ACC112 (cell line): ENCODE measurements around the gene SMAD7.
"Not testable (repeated sequence)": the region's sequence is repeated elsewhere in the genome, so short reads cannot be mapped to it uniquely, and the experiment has no call there.

Source experiments
- H2AFZ ChIP-seq: fragments of 200-600 bp; sonication (generic); one replicate; pipeline ENCODE4 v1.6.0; 2017; ENCODE audit warnings: antibody characterized with exemption, low read length; ENCODE audit not compliant: unreplicated experiment
- H3K27ac ChIP-seq: fragments of 200-600 bp; sonication (generic); 2 replicates; pipeline ENCODE4 v1.5.1; 2014; ENCODE audit warnings: low read depth, mild to moderate bottlenecking, antibody characterized with exemption, low read length, moderate library complexity
- H3K27me3 ChIP-seq: fragments of 200-600 bp; sonication (generic); 2 replicates; pipeline ENCODE4 v1.6.1; 2014; ENCODE audit warnings: mild to moderate bottlenecking, antibody characterized with exemption, low read length, moderate library complexity, mixed read lengths; ENCODE audit not compliant: insufficient read depth
- H3K36me3 ChIP-seq: fragments of 200-600 bp; sonication (generic); 2 replicates; pipeline ENCODE4 v1.6.1; 2016; ENCODE audit warnings: mild to moderate bottlenecking, antibody characterized with exemption, low read length, moderate library complexity, mixed read lengths; ENCODE audit not compliant: insufficient read depth
- H3K4me1 ChIP-seq: fragments of 200-600 bp; sonication (generic); one replicate; pipeline ENCODE4 v1.6.1; 2016; ENCODE audit warnings: low read length, mixed read lengths; ENCODE audit not compliant: insufficient read depth, unreplicated experiment, control insufficient read depth
- H3K4me3 ChIP-seq: fragments of 200-600 bp; sonication (generic); 2 replicates; pipeline ENCODE4 v1.5.1; 2014; ENCODE audit warnings: mild to moderate bottlenecking, low read depth, low read length
- H3K79me2 ChIP-seq: fragments of 200-600 bp; sonication (generic); one replicate; pipeline ENCODE4 v1.6.0; 2016; ENCODE audit warnings: low read length; ENCODE audit not compliant: control insufficient read depth, unreplicated experiment, insufficient read depth

Gene SMAD7

GRCh38 chr18:48874701-48875162, 76.0 kb downstream of the SMAD7 start:
- no peaks in the 10 kb centered on the region for H3K36me3 ChIP-seq
- H3K79me2 ChIP-seq = no peaks in the 10 kb centered on the region
- no peak overlapping the region for H3K27ac ChIP-seq
- peaks cover 29% of the 10 kb centered on the region for H3K4me1 ChIP-seq
- H3K4me3 ChIP-seq = no peak overlapping the region
- no peaks in the 10 kb centered on the region for H3K27me3 ChIP-seq
- H2AFZ ChIP-seq = no peak overlapping the region

- Histone ChIP-seq H3K36me3 (no peaks in the 10 kb centered on the region), H3K4me1 (peaks cover 29% of the 10 kb centered on the region), H3K79me2 (no peaks in the 10 kb centered on the region), H3K27me3 (no peaks in the 10 kb centered on the region), H3K4me3 (no peak overlapping the region), H3K27ac (no peak overlapping the region), H2AFZ (no peak overlapping the region)
Measured at GRCh38 chr18:48874233-48874632, 76.5 kb downstream of the SMAD7 start.

- peak overlapping the region; percentile 30; the same call in 1 of the 2 replicates for H3K4me3 ChIP-seq
- no peaks in the 10 kb centered on the region for H3K27me3 ChIP-seq
- H2AFZ ChIP-seq = peak overlapping the region; percentile 10
- peaks cover 20% of the 10 kb centered on the region for H3K4me1 ChIP-seq
- H3K36me3 ChIP-seq = no peaks in the 10 kb centered on the region
- no peaks in the 10 kb centered on the region for H3K79me2 ChIP-seq
- H3K27ac ChIP-seq = peak overlapping the region; percentile 82
Measured at GRCh38 chr18:48872234-48873145, 78.3 kb downstream of the SMAD7 start.

GRCh38 chr18:48871391-48872166, 79.2 kb downstream of the SMAD7 start:
- Histone ChIP-seq H2AFZ (no peak overlapping the region), H3K4me1 (peaks cover 20% of the 10 kb centered on the region), H3K36me3 (no peaks in the 10 kb centered on the region)

GRCh38 chr18:48870926-48871325, 79.8 kb downstream of the SMAD7 start:
- H3K4me1 ChIP-seq = peaks cover 20% of the 10 kb centered on the region

More at GRCh38 chr18:48871391-48872166, 79.2 kb downstream of the SMAD7 start:
- no peak overlapping the region for H3K27ac ChIP-seq
- no peak overlapping the region for H3K4me3 ChIP-seq
- H3K27me3 ChIP-seq = no peaks in the 10 kb centered on the region
- no peaks in the 10 kb centered on the region for H3K79me2 ChIP-seq

More at GRCh38 chr18:48870926-48871325, 79.8 kb downstream of the SMAD7 start:
- H3K36me3 ChIP-seq, H3K79me2 ChIP-seq, H3K27ac ChIP-seq, H2AFZ ChIP-seq, H3K4me3 ChIP-seq, H3K27me3 ChIP-seq: not testable (repeated sequence)
